NCI-H146 (cell line): ENCODE results near the gene HIGD1C.
"Not testable (repeated sequence)": the region's sequence is repeated elsewhere in the genome, so short reads cannot be mapped to it uniquely, and the experiment has no call there.

Experiments used
- DNase-seq: peaks from one replicate; lab custom pipeline; 2025; lab: John Stamatoyannopoulos, UW

Gene HIGD1C

GRCh38 chr12:50985322-50985721, 33.0 kb downstream of the HIGD1C start:
- no peak for DNase-seq

GRCh38 chr12:50986966-50987737, 34.8 kb downstream of the HIGD1C start:
- peak; percentile 28 for DNase-seq

GRCh38 chr12:50988051-50988450, 35.7 kb downstream of the HIGD1C start:
- DNase-seq = no peak

- DNase-seq = no peak
Measured at GRCh38 chr12:50988871-50989270, 36.5 kb downstream of the HIGD1C start.

GRCh38 chr12:50990147-50990727, 37.9 kb downstream of the HIGD1C start:
- DNase-seq = no peak

GRCh38 chr12:50990791-50991190, 38.4 kb downstream of the HIGD1C start:
- DNase-seq = no peak

GRCh38 chr12:50991291-50991690, 38.9 kb downstream of the HIGD1C start:
- DNase-seq = no peak

- no peak for DNase-seq
Measured at GRCh38 chr12:50992819-50993218, 40.5 kb downstream of the HIGD1C start.

GRCh38 chr12:50999093-50999492, 46.7 kb downstream of the HIGD1C start:
- no peak for DNase-seq

GRCh38 chr12:51000245-51000644, 47.9 kb downstream of the HIGD1C start:
- DNase-seq = no peak

- DNase-seq = no peak
Measured at GRCh38 chr12:51001799-51002198, 49.5 kb downstream of the HIGD1C start.

- no peak for DNase-seq
Measured at GRCh38 chr12:51004504-51004903, 52.2 kb downstream of the HIGD1C start.

- DNase-seq = no peak
Measured at GRCh38 chr12:51005030-51005429, 52.7 kb downstream of the HIGD1C start.

- DNase-seq = no peak
Measured at GRCh38 chr12:51005671-51006070, 53.3 kb downstream of the HIGD1C start.

- DNase-seq = no peak
Measured at GRCh38 chr12:51008329-51009055, 56.1 kb downstream of the HIGD1C start.

- no peak for DNase-seq
Measured at GRCh38 chr12:51009056-51009440, 56.7 kb downstream of the HIGD1C start.

- DNase-seq = no peak
Measured at GRCh38 chr12:51011955-51012354, 59.6 kb downstream of the HIGD1C start.

- DNase-seq = no peak
Measured at GRCh38 chr12:51012570-51013236, 60.4 kb downstream of the HIGD1C start.

- no peak for DNase-seq
Measured at GRCh38 chr12:51013441-51013840, 61.1 kb downstream of the HIGD1C start.

GRCh38 chr12:51014467-51014866, 62.1 kb downstream of the HIGD1C start:
- not testable (repeated sequence) for DNase-seq

GRCh38 chr12:51017452-51017851, 65.1 kb downstream of the HIGD1C start:
- no peak for DNase-seq

GRCh38 chr12:51018956-51019355, 66.6 kb downstream of the HIGD1C start:
- no peak for DNase-seq

GRCh38 chr12:51019927-51020326, 67.6 kb downstream of the HIGD1C start:
- DNase-seq = no peak
